ENCODE measurements around the gene DISC1. TPM values are rescaled to one million over a fixed set of nuclear protein-coding genes. Genes with fewer than 3 reads are reported as not detected.
"Not testable (repeated sequence)": the region's sequence is repeated elsewhere in the genome, so short reads cannot be mapped to it uniquely, and the experiment has no call there.

The DISC1 gene
- total RNA-seq, 2 donors from 2014 or later: 6.7 to 9.3 TPM

GRCh38 chr1:231959225-231959884 is 332.8 kb downstream of the DISC1 start:
- Histone ChIP-seq H3K27me3 (replicated peaks; ENCODE audit: insufficient read depth) (no peaks in the 10 kb centered on the region), H3K9me3 (no peaks in the 10 kb centered on the region), H3K27ac (no peak overlapping the region), H3K36me3 (no peaks in the 10 kb centered on the region), H3K4me1 (replicated peaks) (no peaks in the 10 kb centered on the region), H3K4me3 (no peak overlapping the region)
- WGBS: 97% methylated on average over 6 of the region's 6 CpGs
- TF ChIP-seq POLR2AphosphoS5 (IDR thresholded peaks at IDR 0.05) (no peak), POLR2A (IDR thresholded peaks at IDR 0.05) (no peak), CTCF (IDR thresholded peaks at IDR 0.05) (no peak)
- no peak for DNase-seq (ENCODE audit: low spot score)
- intact Hi-C loops (cut with DNase I): no loop called here

- intact Hi-C loops (cut with DNase I); H3K9me3 ChIP-seq; H3K4me1 ChIP-seq (replicated peaks); H3K4me3 ChIP-seq; H3K27ac ChIP-seq; H3K36me3 ChIP-seq; DNase-seq (ENCODE audit: low spot score); H3K27me3 ChIP-seq (replicated peaks; ENCODE audit: insufficient read depth): not testable (repeated sequence)
- WGBS: 100% methylated on average over 1 of the region's 1 CpG
Observed at GRCh38 chr1:231961801-231962200, 335.2 kb downstream of the DISC1 start.

GRCh38 chr1:231962636-231963035 is 336.0 kb downstream of the DISC1 start:
- Histone ChIP-seq H3K36me3 (no peaks in the 10 kb centered on the region), H3K4me1 (replicated peaks) (no peaks in the 10 kb centered on the region), H3K4me3 (no peak overlapping the region), H3K27me3 (replicated peaks; ENCODE audit: insufficient read depth) (no peaks in the 10 kb centered on the region), H3K9me3 (no peaks in the 10 kb centered on the region), H3K27ac (no peak overlapping the region)
- TF ChIP-seq POLR2AphosphoS5 (IDR thresholded peaks at IDR 0.05) (no peak), POLR2A (IDR thresholded peaks at IDR 0.05) (no peak), CTCF (IDR thresholded peaks at IDR 0.05) (no peak)
- 90% methylated on average over 2 of the region's 2 CpGs for WGBS
- DNase-seq (ENCODE audit: low spot score): no peak
- intact Hi-C loops (cut with DNase I): no loop called here

GRCh38 chr1:231964241-231964640 is 337.7 kb downstream of the DISC1 start:
- no peak for TF ChIP-seq CTCF (IDR thresholded peaks at IDR 0.05)
- Histone ChIP-seq H3K27ac (no peak overlapping the region), H3K36me3 (no peaks in the 10 kb centered on the region), H3K9me3 (no peaks in the 10 kb centered on the region), H3K4me3 (no peak overlapping the region), H3K4me1 (replicated peaks) (no peaks in the 10 kb centered on the region), H3K27me3 (replicated peaks; ENCODE audit: insufficient read depth) (no peaks in the 10 kb centered on the region)
- DNase-seq (ENCODE audit: low spot score): no peak
- WGBS: 96% methylated on average over 2 of the region's 2 CpGs
- intact Hi-C loops (cut with DNase I): no loop called here

- H3K4me1 ChIP-seq (replicated peaks): no peaks in the 10 kb centered on the region
- intact Hi-C loops (cut with DNase I): no loop called here
- H3K27me3 ChIP-seq (replicated peaks; ENCODE audit: insufficient read depth): no peaks in the 10 kb centered on the region
- no peaks in the 10 kb centered on the region for H3K9me3 ChIP-seq
- no peaks in the 10 kb centered on the region for H3K36me3 ChIP-seq
- H3K27ac ChIP-seq: no peak overlapping the region
- no peak for DNase-seq (ENCODE audit: low spot score)
- no peak for TF ChIP-seq POLR2A (IDR thresholded peaks at IDR 0.05)
- no peak for TF ChIP-seq CTCF (IDR thresholded peaks at IDR 0.05)
- no peak for TF ChIP-seq POLR2AphosphoS5 (IDR thresholded peaks at IDR 0.05)
- H3K4me3 ChIP-seq: no peak overlapping the region
Observed at GRCh38 chr1:231964961-231965360, 338.4 kb downstream of the DISC1 start.
